ENCODE results near the gene ELK4.

Gene ELK4

GRCh38 chr1:205630241-205630640 lies 1.6 kb downstream of the ELK4 start:
- no peak for DNase-seq (ENCODE audit: low read depth in 2 of 2)

- DNase-seq (ENCODE audit: low read depth in 2 of 2), result no peak
Measured at GRCh38 chr1:205629751-205630150, 2.1 kb downstream of the ELK4 start.

DNA sequence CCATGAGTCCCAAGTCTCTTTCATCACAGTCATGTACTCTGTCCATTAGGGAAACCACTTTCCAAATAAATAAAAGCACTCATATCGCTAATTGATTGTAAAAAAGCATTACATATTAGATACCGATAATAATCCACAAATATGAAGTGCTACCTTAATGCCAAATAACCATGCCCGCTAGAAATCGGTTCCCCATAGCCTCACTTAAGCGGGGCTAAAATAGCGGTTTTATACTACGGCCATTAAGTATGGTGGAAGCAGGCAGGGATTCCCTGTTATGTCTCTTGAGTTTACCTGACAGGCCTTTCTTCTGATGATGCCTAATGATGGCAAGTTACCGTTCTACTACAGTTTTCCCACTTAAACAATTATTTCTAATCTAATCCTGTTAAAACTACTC lies 3.9 kb downstream of the ELK4 start:
- no peak for DNase-seq (ENCODE audit: low read depth in 2 of 2)

DNA sequence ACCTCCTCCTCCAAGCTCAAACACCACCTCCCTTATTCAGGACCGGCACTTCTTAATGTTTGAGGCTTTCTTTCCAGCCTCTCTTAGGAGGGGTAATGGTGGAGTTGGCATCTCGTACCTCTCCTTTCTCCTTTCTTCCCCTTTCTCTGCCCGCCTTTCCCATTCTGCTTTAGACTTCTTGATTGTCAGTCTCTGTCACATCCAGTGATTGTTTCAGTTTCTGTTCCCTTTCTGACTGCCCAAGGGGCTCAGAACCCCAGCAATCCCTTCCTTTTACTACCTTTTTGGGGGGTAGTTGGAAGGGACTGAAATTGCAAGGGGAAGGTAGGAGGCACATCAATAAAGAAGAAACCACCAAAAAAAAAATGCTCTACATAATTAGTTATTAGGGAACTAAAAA lies 5.6 kb downstream of the ELK4 start:
- DNase-seq (ENCODE audit: low read depth in 2 of 2), result no peak

- DNase-seq (ENCODE audit: low read depth in 2 of 2), result no peak
Measured at GRCh38 chr1:205623646-205624045, 8.2 kb downstream of the ELK4 start.

GRCh38 chr1:205620269-205620668 lies 11.5 kb downstream of the ELK4 start:
- no peak for DNase-seq (ENCODE audit: low read depth in 2 of 2)

- no peak for DNase-seq (ENCODE audit: low read depth in 2 of 2)
Measured at GRCh38 chr1:205619376-205619775, 12.4 kb downstream of the ELK4 start.

DNA sequence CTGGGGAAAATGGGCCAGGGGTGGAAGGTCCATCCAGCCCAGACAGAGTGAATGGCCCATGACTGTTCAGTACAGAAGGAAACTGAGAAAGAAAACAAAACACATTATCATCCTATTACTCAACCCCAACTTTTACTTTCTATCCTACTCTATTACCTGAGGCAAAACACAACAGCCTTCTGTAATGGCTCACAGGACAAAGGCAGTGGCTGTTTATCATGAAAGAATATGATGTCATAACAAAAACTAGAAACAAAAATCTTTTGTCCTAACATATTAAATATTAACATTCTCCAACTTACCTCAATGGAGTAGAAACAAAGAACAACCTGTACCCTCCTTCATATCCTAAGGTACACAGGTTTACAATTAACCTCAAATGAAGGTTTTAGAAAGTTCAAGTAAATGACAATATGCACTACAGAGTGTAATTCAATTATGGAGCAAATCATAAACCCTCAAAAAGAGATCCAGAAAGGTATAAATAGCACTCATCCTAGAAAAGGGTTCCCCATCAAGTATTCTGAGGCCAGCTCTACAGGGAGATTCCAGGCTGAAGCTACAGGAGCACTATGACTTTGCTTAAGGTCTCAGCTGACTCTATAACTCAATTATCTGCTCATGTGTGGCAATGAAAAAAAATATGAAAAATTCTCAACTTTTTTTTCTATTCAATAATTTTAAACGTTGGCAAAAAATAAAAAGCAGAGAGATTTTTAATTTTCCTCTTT lies 15.1 kb downstream of the ELK4 start:
- DNase-seq (ENCODE audit: low read depth in 2 of 2), result no peak

GRCh38 chr1:205615789-205616188 lies 16.0 kb downstream of the ELK4 start:
- DNase-seq (ENCODE audit: low read depth in 2 of 2), result no peak

- no peak for DNase-seq (ENCODE audit: low read depth in 2 of 2)
Measured at GRCh38 chr1:205613854-205614412, 17.9 kb downstream of the ELK4 start.

- DNase-seq (ENCODE audit: low read depth in 2 of 2), result no peak
Measured at GRCh38 chr1:205612556-205612955, 19.3 kb downstream of the ELK4 start.

DNA sequence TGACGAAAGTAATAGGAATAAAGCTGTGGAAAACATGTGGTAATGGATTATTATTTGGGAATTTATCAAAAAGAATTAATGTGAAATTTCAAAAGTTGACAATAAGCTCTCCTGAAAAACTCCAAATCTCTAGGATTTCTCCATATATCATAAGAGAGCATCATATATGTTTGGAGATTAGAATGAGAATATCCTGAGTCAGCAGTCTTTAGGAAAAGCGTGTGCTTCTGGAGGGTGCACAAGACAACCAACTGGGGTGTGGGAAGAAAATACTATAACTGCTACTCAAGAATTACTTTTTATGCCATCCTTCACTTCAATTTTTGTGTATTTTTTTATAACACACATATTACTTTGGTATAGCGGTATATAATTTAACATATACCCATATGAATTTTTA lies 19.7 kb downstream of the ELK4 start:
- no peak for DNase-seq (ENCODE audit: low read depth in 2 of 2)

DNA sequence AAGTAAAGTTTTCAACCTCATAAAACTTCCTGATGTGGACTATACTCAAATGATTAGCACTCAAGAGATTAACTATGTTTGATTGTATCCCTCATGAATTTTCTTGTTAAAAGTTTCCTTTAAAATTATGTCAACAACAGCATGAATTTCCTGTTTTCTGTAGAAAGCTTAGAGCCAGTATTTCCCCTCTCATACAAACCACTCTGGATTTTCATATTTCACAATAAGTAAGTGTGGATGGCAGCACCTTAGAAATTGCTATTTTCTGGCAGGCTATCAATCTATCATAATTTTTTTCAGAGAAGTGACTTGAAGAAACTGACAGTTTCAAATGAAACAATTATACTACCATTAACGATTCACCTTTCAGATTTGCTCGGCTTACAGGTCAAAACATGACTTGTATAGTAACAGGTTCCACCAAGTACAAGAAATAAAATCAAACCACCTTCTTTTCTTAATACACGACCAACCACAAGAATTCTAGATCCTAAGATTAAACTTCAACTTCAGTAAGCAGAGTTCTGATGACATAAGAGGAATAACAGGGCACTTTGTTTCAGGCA lies 20.8 kb downstream of the ELK4 start:
- DNase-seq (ENCODE audit: low read depth in 2 of 2), result no peak

GRCh38 chr1:205610036-205610435 lies 21.8 kb downstream of the ELK4 start:
- no peak for DNase-seq (ENCODE audit: low read depth in 2 of 2)

DNA sequence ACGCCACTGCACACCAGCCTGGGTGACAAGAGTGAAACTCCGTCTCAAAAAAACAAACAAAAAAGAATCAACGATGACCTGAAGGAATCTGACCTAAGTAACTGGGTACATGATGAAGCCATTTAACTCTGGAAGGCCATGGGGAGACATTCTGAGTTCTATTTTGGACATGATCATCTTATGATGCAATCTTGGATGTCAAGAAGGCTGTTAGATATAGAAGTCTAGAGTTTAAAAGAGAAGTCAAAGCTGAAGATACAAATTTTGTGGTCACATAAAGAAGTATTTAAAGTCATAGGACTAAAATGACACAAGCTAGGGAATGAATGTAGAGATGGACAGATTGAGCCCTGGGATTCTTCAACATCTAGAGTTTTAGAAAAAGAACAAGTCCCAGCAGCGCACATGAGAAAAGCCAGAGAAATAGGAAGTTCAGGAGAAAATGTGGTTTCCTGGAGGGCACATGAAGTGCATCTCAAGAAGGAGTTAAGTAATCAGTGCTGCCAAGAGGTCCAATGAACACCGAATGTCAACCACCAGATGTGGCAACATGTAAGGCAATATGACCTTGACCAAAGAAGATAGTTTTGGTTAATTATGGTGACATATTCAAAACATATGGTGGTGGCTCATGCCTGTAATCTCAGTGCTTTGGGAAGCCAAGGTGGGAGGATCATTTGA lies 26.8 kb downstream of the ELK4 start:
- no peak for DNase-seq (ENCODE audit: low read depth in 2 of 2)

GRCh38 chr1:205604059-205604458 lies 27.8 kb downstream of the ELK4 start:
- no peak for DNase-seq (ENCODE audit: low read depth in 2 of 2)

GRCh38 chr1:205601205-205601604 lies 30.6 kb downstream of the ELK4 start:
- no peak for DNase-seq (ENCODE audit: low read depth in 2 of 2)

DNA sequence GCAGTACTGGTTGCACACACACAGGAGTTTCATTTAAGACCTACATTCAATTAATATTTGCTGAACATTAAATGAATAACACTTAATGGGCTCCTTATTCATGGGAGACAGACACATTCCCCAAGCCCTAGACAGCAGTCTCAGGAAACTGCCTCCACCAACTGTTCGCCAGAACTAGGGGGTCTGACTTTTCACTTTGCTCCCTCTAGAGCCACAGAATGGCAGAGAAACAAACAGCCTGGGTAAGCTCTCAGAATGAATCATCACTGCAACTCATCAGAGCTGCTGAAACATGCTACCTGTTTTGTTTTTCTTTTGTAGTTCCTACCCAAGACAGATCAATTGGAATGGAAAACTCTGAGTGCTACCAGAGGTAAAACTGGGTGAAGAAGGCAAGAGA lies 31.7 kb downstream of the ELK4 start:
- DNase-seq (ENCODE audit: low read depth in 2 of 2), result no peak

- no peak for DNase-seq (ENCODE audit: low read depth in 2 of 2)
Measured at GRCh38 chr1:205599669-205600042, 32.2 kb downstream of the ELK4 start.

- DNase-seq (ENCODE audit: low read depth in 2 of 2), result no peak
Measured at GRCh38 chr1:205598841-205599668, 32.8 kb downstream of the ELK4 start.

DNA sequence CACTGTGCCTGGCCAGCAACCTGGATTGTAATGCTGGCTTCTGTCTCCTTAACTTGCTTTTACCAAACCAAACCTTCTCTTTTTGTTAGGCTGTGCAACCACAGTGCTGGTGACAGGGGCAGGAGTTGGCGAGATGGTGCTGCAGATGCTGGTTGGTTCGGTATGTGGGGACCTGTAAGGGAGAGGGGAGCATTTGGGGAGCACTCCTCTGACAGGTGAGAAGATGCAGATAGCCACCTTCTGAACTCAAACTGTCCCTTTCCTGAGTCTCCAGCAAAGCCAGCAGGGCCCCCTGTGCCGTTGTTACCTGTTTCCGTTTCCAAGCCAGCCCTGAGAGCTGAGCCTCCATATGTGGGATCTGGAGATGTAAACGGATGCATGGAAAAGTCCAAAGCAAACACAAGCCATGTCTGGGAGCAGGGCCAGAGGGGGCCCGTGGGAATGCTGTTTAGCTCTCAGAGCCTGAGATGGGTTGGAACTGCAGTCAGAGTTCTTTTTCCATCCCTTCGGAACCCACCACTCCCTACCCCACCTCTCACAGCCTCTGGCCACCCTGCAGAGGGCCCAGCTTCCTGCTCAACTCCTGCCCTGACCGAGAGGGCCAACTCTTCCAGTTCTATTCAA lies 34.0 kb downstream of the ELK4 start:
- DNase-seq (ENCODE audit: low read depth in 2 of 2), result no peak

GRCh38 chr1:205596876-205597275 lies 34.9 kb downstream of the ELK4 start:
- no peak for DNase-seq (ENCODE audit: low read depth in 2 of 2)

All from stimulated activated CD4-positive, alpha-beta T cell treated with anti-CD3 and anti-CD28 coated beads, Interleukin-4, amount 100 ng/mL, for 48 hours (primary cell).